Left lung (tissue), 10 donors: ENCODE measurements around the gene PDE4D. TPM values are rescaled to one million over a fixed set of nuclear protein-coding genes. Genes with fewer than 3 reads are reported as not detected.

Experiments used
- ATAC-seq: fragments of 200-7000 bp; cut with Tn5 transposase; one replicate; pipeline ENCODE4 v1.9.1; 2020; ENCODE audit warnings: moderate library complexity
- DNase-seq, 4 donors: peaks; one replicate each; pipeline ENCODE4 v3.0.0-alpha.2; 2013 to 2020
- H3K27ac ChIP-seq, 2 donors: fragments of 200-600 bp; sonication (generic) in 1 of 2; one replicate each; pipeline versions ENCODE4 v1.5.0 to v1.8.0; 2020 to 2021
- H3K27me3 ChIP-seq, 2 donors: fragments of 200-600 bp; sonication (generic) in 1 of 2; one replicate each; pipeline versions ENCODE4 v1.5.0 to v1.8.0; 2020 to 2021
- H3K36me3 ChIP-seq, 2 donors: fragments of 200-600 bp; sonication (generic) in 1 of 2; one replicate each; pipeline versions ENCODE4 v1.5.0 to v1.8.0; 2020 to 2021
- H3K4me1 ChIP-seq, 2 donors: fragments of 200-600 bp; one replicate each; pipeline ENCODE4 v1.8.0; 2021
- H3K4me3 ChIP-seq, 2 donors: fragments of 200-600 bp; sonication (generic) in 1 of 2; one replicate each; pipeline versions ENCODE4 v1.5.0 to v1.8.0; 2020 to 2021; ENCODE audit warnings: mild to moderate bottlenecking in 1 of 2
- H3K9me3 ChIP-seq, 2 donors: fragments of 200-600 bp; sonication (generic) in 1 of 2; one replicate each; pipeline versions ENCODE4 v1.5.0 to v1.8.0; 2020 to 2021
- intact Hi-C, 2 donors: fragments of 100-400 bp; cut with DNase I; formaldehyde crosslinking; loops; one replicate each; pipeline versions ENCODE4 v1.11.2 to v1.14.2; 2022
- polyA plus RNA-seq, 6 donors: library from polyadenylated mRNA; unstranded; fragments of 120-200 nt; gene quantifications; one replicate each; pipeline ENCODE4 v1.2.1, GENCODE V29; 2013; ENCODE audit not compliant: insufficient read length in 6 of 6
- total RNA-seq, 2 donors: library from RNA; stranded (reverse); fragmentation: NEBNext Ultra II Directional; extraction: Animal tissue kit (Norgen Biotek cat#: 25700); gene quantifications; one replicate each; pipeline ENCODE4 v1.2.1, GENCODE V29; 2021
- TF ChIP-seq, protein P1 (sequence below), 2 donors: fragments of 200-600 bp; sonication (generic) in 1 of 2; IDR thresholded peaks; one replicate each; pipeline versions ENCODE4 v1.5.0 to v1.8.0; 2021; ENCODE audit warnings: antibody characterized with exemption in 2 of 2
- donor health status: DM: no; HTN: yes; CAD: no.
- donor health status: DM: no; HTN: no; CAD: no.

Gene PDE4D
- total and polyA plus RNA-seq, 8 donors = 21.4 to 57.1 (median 25.4) TPM

DNA sequence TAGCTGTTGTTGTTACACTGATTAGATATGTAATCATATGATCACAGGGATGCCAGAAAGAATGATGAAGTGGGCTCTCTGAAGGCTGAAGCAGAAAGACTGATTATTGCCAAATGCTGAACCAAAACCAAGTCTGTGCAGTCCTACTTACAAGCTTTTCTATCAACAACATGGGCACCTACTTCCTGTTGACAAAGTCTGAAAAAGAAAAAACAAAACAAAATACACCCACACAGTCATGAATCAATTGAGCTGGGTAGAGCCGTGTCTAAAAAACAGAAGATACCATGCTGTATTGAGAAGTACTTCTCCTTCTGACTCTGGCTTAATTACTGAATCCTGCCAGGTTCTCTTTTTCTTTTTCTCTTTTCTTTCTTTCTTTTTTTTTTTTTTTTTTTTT is 947.3 kb downstream of the PDE4D start:
- H3K27me3 ChIP-seq = no peaks in the 10 kb centered on the region
- no peak overlapping the region for H3K4me3 ChIP-seq
- no peaks in the 10 kb centered on the region for H3K9me3 ChIP-seq
- no peak for DNase-seq
- TF ChIP-seq, protein P1, sequence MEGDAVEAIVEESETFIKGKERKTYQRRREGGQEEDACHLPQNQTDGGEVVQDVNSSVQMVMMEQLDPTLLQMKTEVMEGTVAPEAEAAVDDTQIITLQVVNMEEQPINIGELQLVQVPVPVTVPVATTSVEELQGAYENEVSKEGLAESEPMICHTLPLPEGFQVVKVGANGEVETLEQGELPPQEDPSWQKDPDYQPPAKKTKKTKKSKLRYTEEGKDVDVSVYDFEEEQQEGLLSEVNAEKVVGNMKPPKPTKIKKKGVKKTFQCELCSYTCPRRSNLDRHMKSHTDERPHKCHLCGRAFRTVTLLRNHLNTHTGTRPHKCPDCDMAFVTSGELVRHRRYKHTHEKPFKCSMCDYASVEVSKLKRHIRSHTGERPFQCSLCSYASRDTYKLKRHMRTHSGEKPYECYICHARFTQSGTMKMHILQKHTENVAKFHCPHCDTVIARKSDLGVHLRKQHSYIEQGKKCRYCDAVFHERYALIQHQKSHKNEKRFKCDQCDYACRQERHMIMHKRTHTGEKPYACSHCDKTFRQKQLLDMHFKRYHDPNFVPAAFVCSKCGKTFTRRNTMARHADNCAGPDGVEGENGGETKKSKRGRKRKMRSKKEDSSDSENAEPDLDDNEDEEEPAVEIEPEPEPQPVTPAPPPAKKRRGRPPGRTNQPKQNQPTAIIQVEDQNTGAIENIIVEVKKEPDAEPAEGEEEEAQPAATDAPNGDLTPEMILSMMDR (IDR thresholded peaks at IDR 0.05) = no peak
- ATAC-seq = no peak
- intact Hi-C loops = no loop called here
- no peaks in the 10 kb centered on the region for H3K36me3 ChIP-seq
- no peak overlapping the region for H3K27ac ChIP-seq
- no peaks in the 10 kb centered on the region for H3K4me1 ChIP-seq

DNA sequence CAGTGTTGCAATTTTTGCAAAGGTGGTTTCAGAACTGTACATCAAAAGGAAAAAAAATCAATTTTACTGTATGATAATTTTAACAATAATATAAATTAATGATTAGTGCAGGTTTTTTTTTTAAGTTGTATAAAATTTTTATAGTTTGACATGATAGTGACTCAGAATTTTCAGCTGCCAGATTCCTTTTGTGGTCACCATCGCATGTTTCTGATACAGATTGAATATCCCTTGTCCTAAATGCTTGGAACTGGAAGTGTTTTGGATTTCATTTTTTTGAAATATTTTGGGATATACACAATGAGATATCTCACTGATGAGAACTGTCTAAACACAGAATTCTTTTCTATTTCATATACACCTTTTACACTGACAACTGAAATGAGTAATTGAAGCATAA is 949.3 kb downstream of the PDE4D start:
- no peaks in the 10 kb centered on the region for H3K27me3 ChIP-seq
- no peak overlapping the region for H3K27ac ChIP-seq
- no peaks in the 10 kb centered on the region for H3K9me3 ChIP-seq
- intact Hi-C loops = no loop called here
- no peak for ATAC-seq
- H3K4me3 ChIP-seq = no peak overlapping the region
- TF ChIP-seq, protein P1 (IDR thresholded peaks at IDR 0.05) = no peak
- DNase-seq = no peak
- no peaks in the 10 kb centered on the region for H3K36me3 ChIP-seq
- H3K4me1 ChIP-seq = no peaks in the 10 kb centered on the region

DNA sequence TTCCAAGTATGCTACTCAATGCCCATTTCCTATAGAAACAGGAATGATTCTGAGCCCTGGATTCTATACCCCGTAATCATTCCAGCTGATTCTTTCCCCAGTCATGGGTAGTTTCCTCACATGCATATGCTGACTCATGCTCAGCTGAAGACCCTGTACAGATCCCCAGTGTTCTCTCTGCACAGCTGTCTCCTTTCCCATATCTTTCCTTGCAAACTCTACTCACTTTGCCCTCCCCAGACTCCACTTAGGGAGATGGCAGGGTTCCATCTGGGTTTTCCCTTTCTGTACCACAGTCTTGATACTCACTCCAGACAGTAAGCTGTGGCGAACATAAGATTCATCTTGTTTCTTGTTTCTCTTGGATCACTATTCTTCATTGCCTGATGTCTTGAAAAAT is 953.1 kb downstream of the PDE4D start:
- TF ChIP-seq, protein P1 (IDR thresholded peaks at IDR 0.05) = no peak
- no peaks in the 10 kb centered on the region for H3K27me3 ChIP-seq
- H3K4me1 ChIP-seq = no peaks in the 10 kb centered on the region
- H3K9me3 ChIP-seq = no peaks in the 10 kb centered on the region
- ATAC-seq (peak; percentile 53), DNase-seq (peak in 1 of 4 donors; percentile 11)
- no peak overlapping the region for H3K4me3 ChIP-seq
- peak overlapping the region in 1 of 2 donors; percentile 36 for H3K27ac ChIP-seq
- no peaks in the 10 kb centered on the region for H3K36me3 ChIP-seq
- intact Hi-C loops = no loop called here

DNA sequence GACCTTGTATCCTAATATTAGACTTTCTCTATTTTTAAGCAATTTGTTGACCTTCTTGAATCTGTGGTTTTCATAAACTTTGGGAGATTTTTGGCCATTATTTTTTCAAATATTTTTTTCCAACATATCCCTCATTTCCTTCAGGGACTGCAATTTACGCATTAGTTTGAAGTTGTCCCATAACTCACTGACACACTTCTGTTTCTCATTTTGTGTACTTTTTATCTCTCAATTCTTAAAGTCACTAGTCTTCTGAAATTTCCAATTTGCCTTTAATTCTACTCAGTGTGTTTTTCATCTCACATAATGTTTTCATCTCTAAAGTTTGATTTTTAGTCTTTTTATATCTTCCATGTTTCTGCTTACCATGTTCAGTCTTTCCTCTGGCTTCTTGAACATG is 953.9 kb downstream of the PDE4D start:
- TF ChIP-seq, protein P1 (IDR thresholded peaks at IDR 0.05) = no peak
- H3K36me3 ChIP-seq = no peaks in the 10 kb centered on the region
- ATAC-seq (no peak), DNase-seq (no peak)
- intact Hi-C loops = no loop called here
- H3K27ac ChIP-seq = peak overlapping the region in 1 of 2 donors; percentile 36
- H3K27me3 ChIP-seq = no peaks in the 10 kb centered on the region
- no peak overlapping the region for H3K4me3 ChIP-seq
- no peaks in the 10 kb centered on the region for H3K9me3 ChIP-seq
- H3K4me1 ChIP-seq = no peaks in the 10 kb centered on the region

DNA sequence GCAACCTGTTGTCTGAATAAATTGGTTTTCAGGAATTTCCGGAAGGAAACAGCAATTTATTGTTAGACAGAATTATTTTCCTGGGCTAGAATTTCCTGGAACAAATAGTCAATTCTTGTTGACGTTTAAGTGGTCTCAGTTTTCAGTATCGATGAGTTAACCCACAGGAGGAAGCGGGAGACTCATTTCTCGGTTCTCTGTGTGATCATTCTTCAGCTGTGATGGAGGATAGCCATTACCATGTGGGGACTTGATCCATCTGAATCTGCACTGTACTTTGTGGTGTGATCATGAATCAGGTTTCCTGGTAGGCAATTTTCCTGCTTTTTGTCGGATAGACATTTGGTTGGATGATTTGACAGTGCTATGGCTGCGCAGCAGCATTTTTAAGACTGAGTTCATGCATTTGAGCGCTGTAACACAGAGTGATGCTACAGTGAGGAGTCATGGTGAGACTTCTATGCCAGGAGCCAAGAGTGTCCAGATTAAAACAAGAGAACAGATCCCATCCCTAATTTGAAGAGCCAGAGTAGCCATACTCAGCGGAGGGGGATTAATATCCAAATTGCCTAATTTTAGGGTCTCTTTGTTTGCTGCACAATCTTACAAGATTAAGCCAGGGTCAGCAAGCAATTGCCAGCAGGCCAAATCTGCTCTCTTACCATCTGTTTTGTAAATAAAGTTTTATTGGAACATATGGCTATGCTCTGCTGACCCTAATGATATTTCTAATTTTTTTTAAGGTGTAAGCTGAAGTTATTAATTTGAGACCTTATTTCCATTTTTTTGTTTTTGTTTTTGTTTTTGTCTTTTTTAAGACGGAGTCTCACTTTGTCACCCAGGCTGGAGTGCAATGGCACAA is 954.7 kb downstream of the PDE4D start:
- DNase-seq (no peak), ATAC-seq (no peak)
- H3K4me3 ChIP-seq = no peak overlapping the region
- H3K9me3 ChIP-seq = no peaks in the 10 kb centered on the region
- TF ChIP-seq, protein P1 (IDR thresholded peaks at IDR 0.05) = no peak
- H3K27ac ChIP-seq = no peak overlapping the region
- H3K27me3 ChIP-seq = no peaks in the 10 kb centered on the region
- no peaks in the 10 kb centered on the region for H3K36me3 ChIP-seq
- intact Hi-C loops = no loop called here
- no peaks in the 10 kb centered on the region for H3K4me1 ChIP-seq
